CD4-positive, alpha-beta T cell (primary cell): ENCODE data around the gene PAK3. TPM values are rescaled to one million over a fixed set of nuclear protein-coding genes. Genes with fewer than 3 reads are reported as not detected.

Source experiments
- ATAC-seq: fragments of 200-7000 bp; cut with Tn5 transposase; one replicate; pipeline ENCODE4 v1.10.0; 2022; ENCODE audit warnings: mild to moderate bottlenecking; ENCODE audit not compliant: poor library complexity
- CTCF ChIA-PET: fragments of 350-600 bp; sonication (Branson Sonifier 250); formaldehyde crosslinking; loops from one replicate; lab custom pipeline; 2021; ENCODE audit warnings: antibody characterized with exemption, inconsistent platforms; lab: Charles Lee
- POLR2A ChIA-PET: fragments of 350-600 bp; sonication (Branson Sonifier 250); formaldehyde crosslinking; loops from one replicate; lab custom pipeline; 2021; ENCODE audit warnings: antibody characterized with exemption, inconsistent platforms; lab: Charles Lee
- DNase-seq, 14 experiments: peaks; one replicate each; pipeline ENCODE4 v3.0.0-alpha.2; 2013 to 2020; ENCODE audit warnings: mixed read lengths in 2 of 14
- H3K27ac ChIP-seq, 2 donors: one replicate each; pipeline versions ENCODE4 v1.5.1 to v1.7.0; 2013; ENCODE audit warnings: low read length in 2 of 2, low read depth in 1 of 2, mild to moderate bottlenecking in 1 of 2
- H3K27me3 ChIP-seq, 2 experiments: 1 replicate in 1 of 2; 2 replicates in 1 of 2; pipeline versions ENCODE4 v1.6.1 to v1.7.0; 2013; ENCODE audit warnings: low read length in 2 of 2, control low read depth in 1 of 2, mild to moderate bottlenecking in 1 of 2, moderate library complexity in 1 of 2; ENCODE audit not compliant: insufficient read depth in 2 of 2, control insufficient read depth in 1 of 2
- H3K36me3 ChIP-seq: one replicate; pipeline ENCODE4 v1.6.1; 2013; ENCODE audit warnings: low read length, control low read depth; ENCODE audit not compliant: insufficient read depth
- H3K4me1 ChIP-seq: one replicate; pipeline ENCODE4 v1.6.1; 2013; ENCODE audit warnings: low read length, control low read depth; ENCODE audit not compliant: insufficient read depth
- H3K4me3 ChIP-seq: one replicate; pipeline ENCODE4 v1.5.1; 2013; ENCODE audit warnings: mild to moderate bottlenecking, low read length, moderate library complexity
- H3K9me3 ChIP-seq, 2 experiments: 1 replicate in 1 of 2; 2 replicates in 1 of 2; pipeline versions ENCODE4 v1.6.1 to v1.7.0; 2013; ENCODE audit warnings: low read length in 2 of 2, mild to moderate bottlenecking in 2 of 2, control low read depth in 1 of 2, moderate library complexity in 1 of 2; ENCODE audit not compliant: control insufficient read depth in 1 of 2, insufficient read depth in 1 of 2
- H3K27ac Mint-ChIP-seq: one replicate; pipeline ENCODE4 v1.8.0; 2020; ENCODE audit warnings: mixed read lengths
- H3K27me3 Mint-ChIP-seq: one replicate; pipeline ENCODE4 v1.8.0; 2021; ENCODE audit warnings: mixed read lengths
- H3K36me3 Mint-ChIP-seq: one replicate; pipeline ENCODE4 v1.8.0; 2021; ENCODE audit warnings: low read depth, mixed read lengths
- H3K4me1 Mint-ChIP-seq: one replicate; pipeline ENCODE4 v1.8.0; 2021; ENCODE audit warnings: low read depth, mixed read lengths
- H3K4me3 Mint-ChIP-seq: one replicate; pipeline ENCODE4 v1.8.0; 2020; ENCODE audit warnings: mild to moderate bottlenecking, mixed read lengths
- H3K9me3 Mint-ChIP-seq: one replicate; pipeline ENCODE4 v1.8.0; 2020; ENCODE audit warnings: mixed read lengths
- intact Hi-C, 2 experiments: fragments of 100-400 bp; cut with DNase I in 1 of 2; cut with micrococcal nuclease in 1 of 2; formaldehyde crosslinking; loops; one replicate each; pipeline versions ENCODE4 v1.15.1 to v1.9.0; 2023 to 2025; cut with DNase I, micrococcal nuclease
- polyA plus RNA-seq, 2 donors: library from polyadenylated mRNA; unstranded; fragments of 120-200 nt; gene quantifications; one replicate each; pipeline ENCODE4 v1.2.1, GENCODE V29; 2013
- total RNA-seq, 174 experiments: library from RNA in 2 of 174; stranded (reverse) in 2 of 174; gene quantifications; one replicate each; pipeline ENCODE4 v1.2.3 and lab custom pipeline; 2021 to 2026
- TF ChIP-seq, protein P1 (sequence below): fragments of 200-600 bp; IDR thresholded peaks from one replicate; pipeline ENCODE4 v1.8.0; 2022; ENCODE audit warnings: antibody characterized with exemption, mild to moderate bottlenecking

Gene PAK3
- total RNA-seq, result 1 to 10 TPM; 1.5 to 1.9 TPM
- 0.54 TPM for polyA plus RNA-seq (2013, experiment 1 of 2)
- 0.83 TPM for polyA plus RNA-seq (2013, experiment 2 of 2)
- total RNA-seq (lab: John Stamatoyannopoulos, UW), result 0.28 to 16.8 (median 2.8) reads per million in 172 experiments

DNA sequence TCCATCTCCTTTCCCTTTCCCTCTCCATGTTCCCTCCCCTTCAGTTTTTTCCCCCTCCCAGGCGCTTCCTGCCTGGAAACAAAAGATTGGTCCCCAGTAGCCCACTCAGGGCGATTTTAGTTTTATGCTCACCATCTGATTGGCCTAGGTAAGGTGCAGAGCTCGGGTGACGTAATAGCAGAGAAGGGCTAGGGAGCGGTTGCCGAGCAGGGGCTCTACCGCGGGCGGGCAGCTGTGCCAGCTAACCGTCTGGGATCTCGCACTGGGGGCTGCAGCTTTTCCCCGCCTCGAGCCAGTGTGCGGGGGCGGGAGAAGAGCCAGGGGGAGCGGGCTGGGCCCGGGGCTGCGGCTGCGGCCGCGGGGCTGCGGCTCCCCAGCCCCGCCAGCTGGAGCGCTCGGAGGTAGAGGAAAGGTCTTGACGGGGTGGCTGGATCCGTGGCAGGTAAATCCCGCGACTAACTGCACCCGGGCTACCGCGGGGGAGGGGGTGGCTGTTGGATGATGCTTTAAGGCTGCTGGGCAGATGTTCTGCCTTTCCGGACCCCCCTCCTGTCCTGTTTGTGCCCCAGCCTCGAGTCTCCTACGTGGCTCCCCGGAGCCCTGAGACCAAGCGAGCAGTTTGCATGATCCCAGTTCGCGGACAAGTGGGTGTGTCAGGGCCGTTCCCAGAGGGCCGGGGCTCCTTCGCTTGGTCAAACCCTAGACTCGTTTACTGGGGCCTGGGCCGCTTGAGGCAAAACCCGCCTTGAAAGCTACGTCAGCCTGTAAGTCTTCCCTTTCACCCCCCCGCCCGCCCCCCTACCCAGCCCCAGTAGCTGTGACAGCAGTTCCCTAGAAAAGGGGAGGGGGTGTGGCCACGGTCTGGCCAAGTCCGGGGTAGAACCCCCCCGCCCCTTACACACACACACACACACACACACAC, at the start of gene PAK3:
TSS of gene PAK3 (plus strand) at position 218 of the 922 bp plus-strand sequence. CDS start 26,913 bp downstream, outside the sequence.
- no peaks in the 10 kb centered on the region for H3K9me3 ChIP-seq
- intact Hi-C loops, result loop anchor here in 1 of 2 experiments (5.0 kb wide), 1 partner anchor 644 kb away; no protein-coding TSS in a partner anchor
- TF ChIP-seq, protein P1, sequence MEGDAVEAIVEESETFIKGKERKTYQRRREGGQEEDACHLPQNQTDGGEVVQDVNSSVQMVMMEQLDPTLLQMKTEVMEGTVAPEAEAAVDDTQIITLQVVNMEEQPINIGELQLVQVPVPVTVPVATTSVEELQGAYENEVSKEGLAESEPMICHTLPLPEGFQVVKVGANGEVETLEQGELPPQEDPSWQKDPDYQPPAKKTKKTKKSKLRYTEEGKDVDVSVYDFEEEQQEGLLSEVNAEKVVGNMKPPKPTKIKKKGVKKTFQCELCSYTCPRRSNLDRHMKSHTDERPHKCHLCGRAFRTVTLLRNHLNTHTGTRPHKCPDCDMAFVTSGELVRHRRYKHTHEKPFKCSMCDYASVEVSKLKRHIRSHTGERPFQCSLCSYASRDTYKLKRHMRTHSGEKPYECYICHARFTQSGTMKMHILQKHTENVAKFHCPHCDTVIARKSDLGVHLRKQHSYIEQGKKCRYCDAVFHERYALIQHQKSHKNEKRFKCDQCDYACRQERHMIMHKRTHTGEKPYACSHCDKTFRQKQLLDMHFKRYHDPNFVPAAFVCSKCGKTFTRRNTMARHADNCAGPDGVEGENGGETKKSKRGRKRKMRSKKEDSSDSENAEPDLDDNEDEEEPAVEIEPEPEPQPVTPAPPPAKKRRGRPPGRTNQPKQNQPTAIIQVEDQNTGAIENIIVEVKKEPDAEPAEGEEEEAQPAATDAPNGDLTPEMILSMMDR, result no peak
- H3K4me1 ChIP-seq, result peaks cover 15% of the 10 kb centered on the region
- peaks cover 0 to 11% of the 10 kb centered on the region in 2 experiments for H3K27me3 ChIP-seq
- peak; percentile 62 for ATAC-seq
- DNase-seq, result peak in 8 of 14 experiments; percentile 3 to 72 (median 30)
- ChIA-PET POLR2A (no interaction called here), CTCF (no interaction called here)
- Mint-ChIP-seq H3K36me3 (no peaks in the 10 kb centered on the region), H3K4me1 (peaks cover 30% of the 10 kb centered on the region), H3K4me3 (peak within 1 kb of the TSS; percentile 93), H3K9me3 (no peaks in the 10 kb centered on the region), H3K27ac (peak within 1 kb of the TSS; percentile 78), H3K27me3 (peaks cover 24% of the 10 kb centered on the region)
- peak within 1 kb of the TSS; percentile 59 for H3K4me3 ChIP-seq
- no peak within 1 kb of the TSS for H3K27ac ChIP-seq
- no peaks in the 10 kb centered on the region for H3K36me3 ChIP-seq

DNA sequence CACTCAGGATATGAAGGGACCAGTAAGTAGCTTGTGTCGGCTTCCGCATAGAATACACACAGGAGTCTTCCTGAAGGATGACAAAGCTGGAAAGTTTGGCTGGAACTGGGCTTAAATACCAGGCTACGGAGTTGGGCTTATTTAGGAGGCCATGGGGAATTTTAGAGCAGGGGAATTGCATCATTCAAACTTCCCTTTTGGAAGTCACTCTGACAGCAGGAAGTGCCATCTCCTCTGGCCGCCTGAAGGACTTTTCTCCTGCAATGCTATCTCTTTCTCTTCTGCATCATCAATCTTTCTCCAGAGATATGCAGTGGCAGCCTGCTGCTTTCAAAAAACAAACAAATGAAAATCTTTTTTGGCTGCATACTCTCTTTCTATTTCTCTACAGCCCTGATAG, 48.4 kb upstream of the PAK3 start:
- H3K4me3 Mint-ChIP-seq, result no peak overlapping the region
- no peaks in the 10 kb centered on the region for H3K36me3 Mint-ChIP-seq
- POLR2A ChIA-PET, result no interaction called here
- intact Hi-C loops, result no loop called here
- no peak overlapping the region for H3K27ac Mint-ChIP-seq
- no peaks in the 10 kb centered on the region for H3K9me3 ChIP-seq
- peaks cover 3% of the 10 kb centered on the region for H3K4me1 Mint-ChIP-seq
- no peak for ATAC-seq
- H3K27me3 Mint-ChIP-seq, result no peaks in the 10 kb centered on the region
- no peaks in the 10 kb centered on the region for H3K4me1 ChIP-seq
- H3K4me3 ChIP-seq, result no peak overlapping the region
- H3K36me3 ChIP-seq, result no peaks in the 10 kb centered on the region
- DNase-seq, result peak in 1 of 14 experiments; percentile 1
- TF ChIP-seq, protein P1, result no peak
- CTCF ChIA-PET, result no interaction called here
- H3K27me3 ChIP-seq, result no peaks in the 10 kb centered on the region
- no peaks in the 10 kb centered on the region for H3K9me3 Mint-ChIP-seq
- no peak overlapping the region for H3K27ac ChIP-seq

DNA sequence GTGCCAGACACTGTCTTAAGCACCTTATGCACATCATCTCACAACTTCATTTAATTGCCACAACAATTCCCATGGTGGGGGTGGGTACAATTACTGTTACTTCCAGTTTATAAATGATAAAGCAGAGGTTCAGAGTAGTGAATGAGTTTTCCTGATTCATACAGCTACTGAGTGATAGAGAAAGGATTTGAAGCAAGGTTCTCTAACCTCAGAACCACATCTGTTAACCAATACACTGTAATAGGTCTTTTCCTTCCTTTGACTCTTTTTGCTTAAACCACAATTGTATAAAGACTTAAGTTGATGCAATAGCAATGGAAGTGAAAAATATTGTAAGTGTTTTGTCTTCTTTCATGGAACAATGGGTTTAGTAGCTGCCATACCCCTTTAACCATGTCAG, 43.5 kb upstream of the PAK3 start:
- no peaks in the 10 kb centered on the region for H3K9me3 Mint-ChIP-seq
- H3K9me3 ChIP-seq, result no peaks in the 10 kb centered on the region
- TF ChIP-seq, protein P1, result no peak
- H3K4me3 ChIP-seq, result no peak overlapping the region
- no peaks in the 10 kb centered on the region for H3K27me3 Mint-ChIP-seq
- DNase-seq (peak in 3 of 14 experiments; percentile 1 to 24 (median 16)), ATAC-seq (peak; percentile 58)
- no peak overlapping the region for H3K4me3 Mint-ChIP-seq
- H3K36me3 ChIP-seq, result no peaks in the 10 kb centered on the region
- H3K27me3 ChIP-seq, result no peaks in the 10 kb centered on the region
- no peaks in the 10 kb centered on the region for H3K4me1 ChIP-seq
- ChIA-PET CTCF (no interaction called here), POLR2A (no interaction called here)
- intact Hi-C loops, result no loop called here
- H3K27ac Mint-ChIP-seq, result no peak overlapping the region
- H3K27ac ChIP-seq, result no peak overlapping the region
- no peaks in the 10 kb centered on the region for H3K36me3 Mint-ChIP-seq
- peaks cover 3% of the 10 kb centered on the region for H3K4me1 Mint-ChIP-seq
